PC-9 (cell line): Measurements from ENCODE around the gene MTMR3.
A peak's percentile ranks its signal among the peaks of the same experiment; 100 is the strongest.

Source experiments
- EZH2 ChIP-seq: fragments of 200-600 bp; sonication (generic); IDR thresholded peaks from 2 replicates; pipeline ENCODE4 v1.8.0; 2017; ENCODE audit warnings: antibody characterized with exemption, low read depth
- TF ChIP-seq, protein P1 (sequence below): fragments of 200-600 bp; sonication (generic); conservative IDR thresholded peaks from 2 replicates; pipeline ENCODE4 v1.6.1; 2017; ENCODE audit warnings: mixed run types, antibody characterized with exemption, mild to moderate bottlenecking, moderate library complexity

DNA sequence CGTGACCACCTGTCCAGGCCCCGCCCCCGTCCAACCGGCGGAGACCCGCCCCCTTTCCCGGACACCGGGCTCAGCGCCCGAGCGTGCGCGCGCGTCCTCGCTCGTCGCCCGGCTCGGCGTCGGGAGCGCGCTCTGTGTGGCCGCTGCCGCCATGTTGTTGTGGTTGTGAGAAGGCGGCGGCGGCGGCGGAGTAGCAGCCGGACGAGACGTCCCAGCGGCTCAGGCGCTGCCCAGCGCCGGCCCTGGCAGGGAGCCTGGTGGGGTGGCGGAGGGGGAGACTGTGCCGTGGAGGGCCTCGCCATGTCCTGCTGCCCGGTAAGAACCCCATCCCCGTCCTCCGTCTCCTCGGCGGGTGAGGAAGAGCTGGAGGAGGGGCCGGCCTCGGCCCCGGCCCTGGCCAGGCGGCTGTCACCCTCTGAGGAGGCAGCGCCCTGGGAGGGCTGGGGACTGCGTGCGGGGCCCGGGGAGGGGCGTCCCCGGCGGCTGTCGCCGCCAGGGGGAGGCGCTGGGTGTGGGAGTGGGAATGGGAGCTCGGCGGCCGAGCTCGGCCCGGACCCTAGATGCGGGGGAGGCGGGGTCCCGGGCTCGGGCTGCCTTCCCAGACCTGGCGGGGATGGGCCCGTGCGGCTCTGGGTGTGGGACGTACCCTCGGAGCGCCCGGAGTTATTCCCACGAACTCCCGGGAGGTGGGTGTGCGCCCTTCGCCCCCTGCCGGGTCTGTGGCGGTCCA, at the start of gene MTMR3:
- no peak for TF ChIP-seq EZH2
- TF ChIP-seq, protein P1, sequence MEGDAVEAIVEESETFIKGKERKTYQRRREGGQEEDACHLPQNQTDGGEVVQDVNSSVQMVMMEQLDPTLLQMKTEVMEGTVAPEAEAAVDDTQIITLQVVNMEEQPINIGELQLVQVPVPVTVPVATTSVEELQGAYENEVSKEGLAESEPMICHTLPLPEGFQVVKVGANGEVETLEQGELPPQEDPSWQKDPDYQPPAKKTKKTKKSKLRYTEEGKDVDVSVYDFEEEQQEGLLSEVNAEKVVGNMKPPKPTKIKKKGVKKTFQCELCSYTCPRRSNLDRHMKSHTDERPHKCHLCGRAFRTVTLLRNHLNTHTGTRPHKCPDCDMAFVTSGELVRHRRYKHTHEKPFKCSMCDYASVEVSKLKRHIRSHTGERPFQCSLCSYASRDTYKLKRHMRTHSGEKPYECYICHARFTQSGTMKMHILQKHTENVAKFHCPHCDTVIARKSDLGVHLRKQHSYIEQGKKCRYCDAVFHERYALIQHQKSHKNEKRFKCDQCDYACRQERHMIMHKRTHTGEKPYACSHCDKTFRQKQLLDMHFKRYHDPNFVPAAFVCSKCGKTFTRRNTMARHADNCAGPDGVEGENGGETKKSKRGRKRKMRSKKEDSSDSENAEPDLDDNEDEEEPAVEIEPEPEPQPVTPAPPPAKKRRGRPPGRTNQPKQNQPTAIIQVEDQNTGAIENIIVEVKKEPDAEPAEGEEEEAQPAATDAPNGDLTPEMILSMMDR = peak; percentile 58; the same call in 1 of the 2 replicates
